ENCODE data around the gene NCKAP5. TPM values are rescaled to one million over a fixed set of nuclear protein-coding genes. Genes with fewer than 3 reads are reported as not detected.

Gene NCKAP5
- total and polyA plus RNA-seq, 7 donors = 0.03 to 1.2 (median 0.22) TPM

GRCh38 chr2:133503323-133503722, 64.9 kb downstream of the NCKAP5 start:
- Histone ChIP-seq H3K4me3 (no peak overlapping the region), H3K9me3 (no peaks in the 10 kb centered on the region), H3K36me3 (ENCODE audit: insufficient read depth in 1 of 2, low read depth in 1 of 2) (no peaks in the 10 kb centered on the region), H3K27ac (no peak overlapping the region), H3K27me3 (ENCODE audit: insufficient read depth in 3 of 3, low read length in 2 of 3) (no peaks in the 10 kb centered on the region), H3K4me1 (no peaks in the 10 kb centered on the region)
- 74 to 82% (median 80%) methylated on average over 1 of the region's 1 CpG for WGBS, 3 donors
- intact Hi-C loops (cut with DNase I) = no loop called here
- no peak for DNase-seq
- no peak for ATAC-seq
- no peak for TF ChIP-seq CTCF (IDR thresholded peaks at IDR 0.05)

- no peaks in the 10 kb centered on the region for H3K36me3 ChIP-seq (ENCODE audit: insufficient read depth in 1 of 2, low read depth in 1 of 2)
- 91 to 95% (median 94%) methylated on average over 7 of the region's 7 CpGs for WGBS, 3 donors
Observed at GRCh38 chr2:133502678-133503077, 65.6 kb downstream of the NCKAP5 start.

GRCh38 chr2:133500917-133501316, 67.3 kb downstream of the NCKAP5 start:
- intact Hi-C loops (cut with DNase I) = no loop called here
- WGBS, 3 donors = 86 to 95% (median 93%) methylated on average over 6 of the region's 6 CpGs
- Histone ChIP-seq H3K27ac (no peak overlapping the region), H3K4me3 (no peak overlapping the region), H3K36me3 (ENCODE audit: insufficient read depth in 1 of 2, low read depth in 1 of 2) (no peaks in the 10 kb centered on the region), H3K4me1 (no peaks in the 10 kb centered on the region), H3K9me3 (no peaks in the 10 kb centered on the region), H3K27me3 (ENCODE audit: insufficient read depth in 3 of 3, low read length in 2 of 3) (no peaks in the 10 kb centered on the region)
- DNase-seq (no peak), ATAC-seq (no peak)
- no peak for TF ChIP-seq CTCF (IDR thresholded peaks at IDR 0.05)

More at GRCh38 chr2:133502678-133503077, 65.6 kb downstream of the NCKAP5 start:
- H3K4me3 ChIP-seq = no peak overlapping the region
- H3K9me3 ChIP-seq = no peaks in the 10 kb centered on the region
- intact Hi-C loops (cut with DNase I) = no loop called here
- DNase-seq (no peak), ATAC-seq (no peak)
- TF ChIP-seq CTCF (IDR thresholded peaks at IDR 0.05) = no peak
- H3K4me1 ChIP-seq = no peaks in the 10 kb centered on the region
- H3K27me3 ChIP-seq (ENCODE audit: insufficient read depth in 3 of 3, low read length in 2 of 3) = no peaks in the 10 kb centered on the region
- H3K27ac ChIP-seq = no peak overlapping the region

- Histone ChIP-seq H3K9me3 (no peaks in the 10 kb centered on the region), H3K4me1 (no peaks in the 10 kb centered on the region), H3K27me3 (ENCODE audit: insufficient read depth in 3 of 3, low read length in 2 of 3) (no peaks in the 10 kb centered on the region), H3K4me3 (no peak overlapping the region), H3K36me3 (ENCODE audit: insufficient read depth in 1 of 2, low read depth in 1 of 2) (no peaks in the 10 kb centered on the region), H3K27ac (no peak overlapping the region)
- TF ChIP-seq CTCF (IDR thresholded peaks at IDR 0.05) = no peak
- ATAC-seq (no peak), DNase-seq (no peak)
- intact Hi-C loops (cut with DNase I) = no loop called here
- WGBS, 3 donors = 93 to 94% (median 93%) methylated on average over 8 of the region's 8 CpGs
Observed at GRCh38 chr2:133498662-133499585, 69.3 kb downstream of the NCKAP5 start.
